ENCODE data around the gene NTNG1. TPM values are rescaled to one million over a fixed set of nuclear protein-coding genes. Genes with fewer than 3 reads are reported as not detected.

NTNG1 gene
- total RNA-seq, 1 experiment from 2014 or later = not detected

DNA sequence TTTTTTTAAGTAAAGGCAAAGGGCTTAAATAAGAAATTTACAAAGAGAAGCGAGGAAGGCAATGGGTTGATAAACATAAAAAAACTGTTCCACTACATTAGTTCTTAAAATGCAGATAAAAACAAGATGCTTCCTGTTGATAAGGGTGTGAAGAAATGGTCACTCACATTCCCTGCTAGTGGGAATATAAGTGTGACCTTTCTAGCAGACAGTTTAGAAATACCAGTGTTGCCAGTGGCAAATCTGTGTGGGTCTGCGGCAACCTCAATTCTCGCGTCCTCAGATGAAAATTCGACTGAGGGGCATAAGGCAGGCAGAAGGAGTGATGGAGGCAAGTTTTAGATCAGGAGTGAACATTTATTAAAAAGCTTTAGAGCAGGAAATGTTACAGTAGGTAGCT lies 151.1 kb downstream of the NTNG1 start:
- Mint-ChIP-seq H3K27me3 (ENCODE audit: insufficient read depth, unreplicated experiment) (no peaks in the 10 kb centered on the region), H3K4me3 (ENCODE audit: unreplicated experiment) (no peak overlapping the region), H3K4me1 (ENCODE audit: insufficient read depth, unreplicated experiment) (no peaks in the 10 kb centered on the region), H3K36me3 (ENCODE audit: insufficient read depth, unreplicated experiment) (no peaks in the 10 kb centered on the region), H3K9me3 (ENCODE audit: unreplicated experiment) (no peaks in the 10 kb centered on the region), H3K27ac (ENCODE audit: low read depth, unreplicated experiment) (no peak overlapping the region)
- CTCF ChIA-PET = interaction anchor here (1.0 kb wide), 1 partner anchor 11 kb away, joined by 4 read pairs; no protein-coding TSS in a partner anchor
- TF ChIP-seq, protein P1, sequence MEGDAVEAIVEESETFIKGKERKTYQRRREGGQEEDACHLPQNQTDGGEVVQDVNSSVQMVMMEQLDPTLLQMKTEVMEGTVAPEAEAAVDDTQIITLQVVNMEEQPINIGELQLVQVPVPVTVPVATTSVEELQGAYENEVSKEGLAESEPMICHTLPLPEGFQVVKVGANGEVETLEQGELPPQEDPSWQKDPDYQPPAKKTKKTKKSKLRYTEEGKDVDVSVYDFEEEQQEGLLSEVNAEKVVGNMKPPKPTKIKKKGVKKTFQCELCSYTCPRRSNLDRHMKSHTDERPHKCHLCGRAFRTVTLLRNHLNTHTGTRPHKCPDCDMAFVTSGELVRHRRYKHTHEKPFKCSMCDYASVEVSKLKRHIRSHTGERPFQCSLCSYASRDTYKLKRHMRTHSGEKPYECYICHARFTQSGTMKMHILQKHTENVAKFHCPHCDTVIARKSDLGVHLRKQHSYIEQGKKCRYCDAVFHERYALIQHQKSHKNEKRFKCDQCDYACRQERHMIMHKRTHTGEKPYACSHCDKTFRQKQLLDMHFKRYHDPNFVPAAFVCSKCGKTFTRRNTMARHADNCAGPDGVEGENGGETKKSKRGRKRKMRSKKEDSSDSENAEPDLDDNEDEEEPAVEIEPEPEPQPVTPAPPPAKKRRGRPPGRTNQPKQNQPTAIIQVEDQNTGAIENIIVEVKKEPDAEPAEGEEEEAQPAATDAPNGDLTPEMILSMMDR (IDR thresholded peaks at IDR 0.05; ENCODE audit: unreplicated experiment) = no peak
- BruUV-seq (replicated peaks) = no TSS peak
- POLR2A ChIA-PET = no interaction called here
- intact Hi-C loops (cut with micrococcal nuclease) = no loop called here
- DNase-seq (ENCODE audit: unreplicated experiment) = no peak

DNA sequence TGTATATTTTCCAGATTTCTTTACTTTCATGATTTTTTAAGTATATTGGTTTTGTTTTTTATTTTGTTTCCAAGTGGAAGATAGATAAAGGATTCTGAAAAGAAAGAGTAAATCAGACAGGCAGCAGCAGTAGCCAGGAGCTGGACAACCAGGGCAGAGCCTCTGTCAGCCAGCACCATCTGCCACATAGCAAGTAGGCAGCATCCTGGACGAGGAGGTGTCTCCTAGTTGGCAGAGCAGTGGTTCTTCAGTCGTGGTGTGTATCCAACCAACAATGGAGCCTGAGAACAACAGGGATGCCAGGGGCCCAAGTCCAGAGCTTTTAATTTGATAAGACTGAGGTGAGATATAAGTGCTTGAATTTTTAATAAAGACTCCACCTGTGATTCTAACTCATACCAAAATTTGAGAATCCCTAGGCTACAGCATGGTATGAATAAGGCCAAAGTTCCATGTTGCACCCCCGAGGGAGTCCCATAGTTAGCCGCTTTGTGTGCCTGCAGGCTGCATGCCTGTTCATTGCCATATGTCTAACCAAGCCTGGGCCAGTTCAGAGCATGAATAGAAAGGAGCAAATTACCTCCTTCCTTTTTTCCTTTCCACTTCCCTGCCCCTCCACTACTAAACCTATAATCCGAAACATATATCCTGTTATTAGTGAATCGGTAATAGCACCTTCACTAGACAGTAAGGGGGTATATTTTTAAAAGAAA lies 153.2 kb downstream of the NTNG1 start:
- TF ChIP-seq, protein P1 (IDR thresholded peaks at IDR 0.05; ENCODE audit: unreplicated experiment) = no peak
- Mint-ChIP-seq H3K36me3 (ENCODE audit: insufficient read depth, unreplicated experiment) (no peaks in the 10 kb centered on the region), H3K27ac (ENCODE audit: low read depth, unreplicated experiment) (no peak overlapping the region), H3K9me3 (ENCODE audit: unreplicated experiment) (no peaks in the 10 kb centered on the region), H3K4me3 (ENCODE audit: unreplicated experiment) (no peak overlapping the region), H3K4me1 (ENCODE audit: insufficient read depth, unreplicated experiment) (no peaks in the 10 kb centered on the region), H3K27me3 (ENCODE audit: insufficient read depth, unreplicated experiment) (no peaks in the 10 kb centered on the region)
- intact Hi-C loops (cut with micrococcal nuclease) = no loop called here
- no peak for DNase-seq (ENCODE audit: unreplicated experiment)
- POLR2A ChIA-PET = no interaction called here
- no TSS peak for BruUV-seq (replicated peaks)
- CTCF ChIA-PET = interaction anchor here (2.1 kb wide), 1 partner anchor 236 kb away, joined by 8 read pairs; no protein-coding TSS in a partner anchor

DNA sequence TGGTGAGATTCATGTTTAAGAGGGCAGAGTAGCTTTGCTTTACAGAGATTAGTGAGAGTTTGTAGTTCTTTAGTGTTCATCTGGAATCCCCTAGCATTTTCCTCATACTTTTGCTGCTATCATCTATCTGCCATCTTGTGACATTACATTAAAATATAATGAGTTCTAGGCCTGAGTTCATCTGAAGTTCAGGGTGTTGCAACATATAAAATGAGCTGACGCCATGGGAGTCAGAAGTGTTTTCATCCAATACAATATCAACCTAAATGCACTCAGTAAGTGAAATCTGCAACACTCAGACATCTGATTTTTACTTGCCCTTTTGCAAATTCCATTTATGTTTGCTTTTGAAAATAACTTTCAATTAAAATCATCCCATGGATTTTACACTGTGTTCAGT lies 153.8 kb downstream of the NTNG1 start:
- no peaks in the 10 kb centered on the region for H3K4me1 Mint-ChIP-seq (ENCODE audit: insufficient read depth, unreplicated experiment)
- intact Hi-C loops (cut with micrococcal nuclease) = no loop called here
- no peaks in the 10 kb centered on the region for H3K36me3 Mint-ChIP-seq (ENCODE audit: insufficient read depth, unreplicated experiment)
- H3K9me3 Mint-ChIP-seq (ENCODE audit: unreplicated experiment) = no peaks in the 10 kb centered on the region
- TF ChIP-seq, protein P1 (IDR thresholded peaks at IDR 0.05; ENCODE audit: unreplicated experiment) = no peak
- H3K27me3 Mint-ChIP-seq (ENCODE audit: insufficient read depth, unreplicated experiment) = no peaks in the 10 kb centered on the region
- DNase-seq (ENCODE audit: unreplicated experiment) = no peak
- ChIA-PET POLR2A (no interaction called here), CTCF (interaction anchor here (0.6 to 2.1 kb wide), 2 partner anchors 235 to 457 kb away, joined by 3 to 8 read pairs; no protein-coding TSS in a partner anchor)
- H3K4me3 Mint-ChIP-seq (ENCODE audit: unreplicated experiment) = no peak overlapping the region
- no TSS peak for BruUV-seq (replicated peaks)
- no peak overlapping the region for H3K27ac Mint-ChIP-seq (ENCODE audit: low read depth, unreplicated experiment)

DNA sequence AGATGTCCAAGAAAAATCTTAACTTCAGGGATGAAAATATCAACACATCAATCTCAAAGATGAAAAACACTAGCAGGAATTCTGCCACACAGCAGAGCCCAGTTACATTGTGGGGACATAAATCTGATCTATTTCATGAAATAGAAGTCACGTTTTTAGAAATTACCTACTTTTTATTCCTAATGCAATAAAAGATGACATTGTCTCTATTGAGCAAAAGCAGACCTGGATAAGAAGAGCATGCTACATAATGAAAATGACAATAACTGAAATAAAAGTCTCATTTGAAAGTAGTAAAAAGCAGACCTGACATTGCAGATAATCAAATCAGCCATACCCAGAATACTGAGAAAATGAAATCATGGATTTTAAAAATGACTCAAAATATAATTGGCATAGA lies 156.8 kb downstream of the NTNG1 start:
- H3K4me1 Mint-ChIP-seq (ENCODE audit: insufficient read depth, unreplicated experiment) = no peaks in the 10 kb centered on the region
- TF ChIP-seq, protein P1 (IDR thresholded peaks at IDR 0.05; ENCODE audit: unreplicated experiment) = no peak
- H3K27ac Mint-ChIP-seq (ENCODE audit: low read depth, unreplicated experiment) = no peak overlapping the region
- no peaks in the 10 kb centered on the region for H3K27me3 Mint-ChIP-seq (ENCODE audit: insufficient read depth, unreplicated experiment)
- H3K9me3 Mint-ChIP-seq (ENCODE audit: unreplicated experiment) = no peaks in the 10 kb centered on the region
- POLR2A ChIA-PET = no interaction called here
- no peaks in the 10 kb centered on the region for H3K36me3 Mint-ChIP-seq (ENCODE audit: insufficient read depth, unreplicated experiment)
- intact Hi-C loops (cut with micrococcal nuclease) = no loop called here
- no TSS peak for BruUV-seq (replicated peaks)
- CTCF ChIA-PET = no interaction called here
- H3K4me3 Mint-ChIP-seq (ENCODE audit: unreplicated experiment) = no peak overlapping the region
- no peak for DNase-seq (ENCODE audit: unreplicated experiment)
